ENCODE results near the gene FAM53A. TPM values are rescaled to one million over a fixed set of nuclear protein-coding genes. Genes with fewer than 3 reads are reported as not detected.

FAM53A gene
- total RNA-seq, 2 experiments from 2014 or later, result 1.4 to 1.8 TPM

DNA sequence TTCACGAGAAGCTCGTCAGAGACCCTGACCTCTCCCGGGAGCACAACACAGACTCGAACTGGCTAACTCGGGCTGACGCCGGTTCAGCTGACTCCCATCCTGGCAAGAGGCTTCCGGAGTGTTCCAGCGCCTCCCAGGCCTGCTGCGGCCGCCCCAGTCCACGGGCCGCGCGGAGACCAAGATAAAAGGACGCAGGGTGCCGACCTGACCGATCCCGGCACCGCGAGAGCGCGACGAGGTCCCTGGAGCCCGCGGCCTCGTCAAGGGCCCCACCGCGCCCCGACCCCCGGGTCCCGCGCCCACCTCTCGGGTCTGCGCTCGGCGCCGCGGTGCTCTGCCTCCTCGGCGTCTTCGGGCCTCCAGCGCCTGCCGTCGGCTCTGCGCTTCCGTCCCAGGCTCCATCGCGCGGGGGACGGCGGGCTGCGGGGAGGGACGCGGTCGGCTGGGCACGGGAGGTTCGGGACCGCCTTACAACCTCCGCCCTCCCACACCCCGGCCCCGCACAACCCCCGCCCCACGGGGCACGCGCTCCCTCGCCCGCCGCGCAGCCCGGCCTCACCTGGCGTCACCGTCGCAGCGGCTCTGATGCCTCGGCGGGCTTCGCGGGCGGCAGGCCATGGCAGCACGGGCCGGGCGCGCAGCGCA lies 27.6 kb upstream of the FAM53A start:
- intact Hi-C loops (cut with micrococcal nuclease; ENCODE audit: unreplicated experiment), result loop anchor here (1.0 to 10.0 kb wide), 6 partner anchors 12 to 1037 kb away; partner anchors contain the start of genes ATP5ME, MYL5, NSD2 and RNF4
- Histone ChIP-seq H3K4me1 (ENCODE audit: insufficient read depth, low read length, poor library complexity, severe bottlenecking) (peaks cover 55% of the 10 kb centered on the region), H3K4me3 (ENCODE audit: low read depth, low read length, poor library complexity, severe bottlenecking) (peak overlapping the region; percentile 86), H3K27ac (ENCODE audit: low read depth, low read length, poor library complexity, severe bottlenecking) (peak overlapping the region; percentile 85), H2AFZ (ENCODE audit: low read length) (no peak overlapping the region), H3K79me2 (ENCODE audit: insufficient read depth, low read depth, low read length) (peaks cover 90% of the 10 kb centered on the region), H3K4me2 (ENCODE audit: low read length) (peak overlapping the region; percentile 91), H3K9me3 (ENCODE audit: low read length) (no peaks in the 10 kb centered on the region), H3K9me2 (ENCODE audit: insufficient read depth, low read length) (no peaks in the 10 kb centered on the region), H3K36me3 (ENCODE audit: insufficient read depth, low read length) (peaks cover 82% of the 10 kb centered on the region), H4K20me1 (ENCODE audit: insufficient read depth, low read length) (peaks cover 44% of the 10 kb centered on the region)
- TF ChIP-seq, protein P1, sequence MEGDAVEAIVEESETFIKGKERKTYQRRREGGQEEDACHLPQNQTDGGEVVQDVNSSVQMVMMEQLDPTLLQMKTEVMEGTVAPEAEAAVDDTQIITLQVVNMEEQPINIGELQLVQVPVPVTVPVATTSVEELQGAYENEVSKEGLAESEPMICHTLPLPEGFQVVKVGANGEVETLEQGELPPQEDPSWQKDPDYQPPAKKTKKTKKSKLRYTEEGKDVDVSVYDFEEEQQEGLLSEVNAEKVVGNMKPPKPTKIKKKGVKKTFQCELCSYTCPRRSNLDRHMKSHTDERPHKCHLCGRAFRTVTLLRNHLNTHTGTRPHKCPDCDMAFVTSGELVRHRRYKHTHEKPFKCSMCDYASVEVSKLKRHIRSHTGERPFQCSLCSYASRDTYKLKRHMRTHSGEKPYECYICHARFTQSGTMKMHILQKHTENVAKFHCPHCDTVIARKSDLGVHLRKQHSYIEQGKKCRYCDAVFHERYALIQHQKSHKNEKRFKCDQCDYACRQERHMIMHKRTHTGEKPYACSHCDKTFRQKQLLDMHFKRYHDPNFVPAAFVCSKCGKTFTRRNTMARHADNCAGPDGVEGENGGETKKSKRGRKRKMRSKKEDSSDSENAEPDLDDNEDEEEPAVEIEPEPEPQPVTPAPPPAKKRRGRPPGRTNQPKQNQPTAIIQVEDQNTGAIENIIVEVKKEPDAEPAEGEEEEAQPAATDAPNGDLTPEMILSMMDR (conservative IDR thresholded peaks at IDR 0.05; ENCODE audit: low read length), result no peak
- TF ChIP-seq EZH2phosphoT487 (IDR thresholded peaks at IDR 0.05; ENCODE audit: borderline replicate concordance, low read depth, low read length), result no peak
- no TSS peak for BruUV-seq (replicated peaks)
- ChIA-PET CTCF (ENCODE audit: unreplicated experiment) (interaction anchor here (1.3 kb wide), 1 partner anchor 19 kb away, joined by 5 read pairs; no protein-coding TSS in a partner anchor), POLR2A (interaction anchor here (1.0 to 1.3 kb wide), 3 partner anchors 10 to 19 kb away, joined by 3 to 10 read pairs (median 3); partner anchors contain the start of genes TACC3 and TMEM129)
- peak; percentile 59 for DNase-seq (ENCODE audit: low spot score)

DNA sequence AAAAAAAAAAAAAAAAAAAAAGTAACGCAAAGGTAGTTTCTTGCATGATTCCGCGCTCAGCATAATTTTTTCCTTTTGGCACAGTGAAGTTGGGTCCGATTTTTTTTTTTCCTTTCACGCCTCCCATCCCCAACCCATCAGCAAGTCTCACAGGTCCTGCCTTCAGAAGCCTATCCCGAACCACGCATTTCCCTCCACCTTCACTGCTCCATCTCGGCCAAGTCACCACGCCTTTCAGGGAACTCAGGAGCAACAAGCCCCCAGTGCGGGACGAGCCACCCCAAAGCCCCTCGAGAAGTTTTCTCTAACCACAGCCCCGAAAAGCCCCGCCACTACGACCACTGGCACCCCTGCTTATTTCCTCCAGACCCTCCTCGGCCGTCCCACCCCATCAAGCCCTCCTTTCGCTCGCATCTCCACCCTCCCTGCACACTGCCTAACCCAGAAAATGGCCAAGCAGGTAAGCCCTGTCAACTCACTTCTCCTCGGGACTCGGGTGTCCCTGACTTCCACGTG lies 27.0 kb upstream of the FAM53A start:
- TF ChIP-seq, protein P1 (conservative IDR thresholded peaks at IDR 0.05; ENCODE audit: low read length), result no peak
- no peak for TF ChIP-seq EZH2phosphoT487 (IDR thresholded peaks at IDR 0.05; ENCODE audit: borderline replicate concordance, low read depth, low read length)
- intact Hi-C loops (cut with micrococcal nuclease; ENCODE audit: unreplicated experiment), result loop anchor here (5.0 to 10.0 kb wide), 3 partner anchors 129 to 1036 kb away; partner anchors contain the start of genes ATP5ME, MYL5 and RNF4
- BruUV-seq (replicated peaks), result no TSS peak
- Histone ChIP-seq H3K9me2 (ENCODE audit: insufficient read depth, low read length) (no peaks in the 10 kb centered on the region), H3K4me2 (ENCODE audit: low read length) (peak overlapping the region; percentile 91), H4K20me1 (ENCODE audit: insufficient read depth, low read length) (peaks cover 39% of the 10 kb centered on the region), H3K9me3 (ENCODE audit: low read length) (no peaks in the 10 kb centered on the region), H3K79me2 (ENCODE audit: insufficient read depth, low read depth, low read length) (peaks cover 90% of the 10 kb centered on the region), H3K27ac (ENCODE audit: low read depth, low read length, poor library complexity, severe bottlenecking) (peak overlapping the region; percentile 85), H3K4me3 (ENCODE audit: low read depth, low read length, poor library complexity, severe bottlenecking) (peak overlapping the region; percentile 86), H2AFZ (ENCODE audit: low read length) (no peak overlapping the region), H3K4me1 (ENCODE audit: insufficient read depth, low read length, poor library complexity, severe bottlenecking) (peaks cover 49% of the 10 kb centered on the region), H3K36me3 (ENCODE audit: insufficient read depth, low read length) (peaks cover 82% of the 10 kb centered on the region)
- CTCF ChIA-PET (ENCODE audit: unreplicated experiment), result interaction anchor here (1.3 kb wide), 1 partner anchor 18 kb away, joined by 5 read pairs; no protein-coding TSS in a partner anchor
- POLR2A ChIA-PET, result interaction anchor here (1.5 kb wide), 1 partner anchor 18 kb away, joined by 3 read pairs; no protein-coding TSS in a partner anchor
- no peak for DNase-seq (ENCODE audit: low spot score)
